Inferior parietal cortex (tissue), 1 donor: Measurements from ENCODE around the gene G2E3.

ENCODE experiments used
- DNase-seq: peaks from one replicate; pipeline ENCODE4 v3.0.0-alpha.2; 2016; ENCODE audit errors: extremely low spot score

G2E3 gene

DNA sequence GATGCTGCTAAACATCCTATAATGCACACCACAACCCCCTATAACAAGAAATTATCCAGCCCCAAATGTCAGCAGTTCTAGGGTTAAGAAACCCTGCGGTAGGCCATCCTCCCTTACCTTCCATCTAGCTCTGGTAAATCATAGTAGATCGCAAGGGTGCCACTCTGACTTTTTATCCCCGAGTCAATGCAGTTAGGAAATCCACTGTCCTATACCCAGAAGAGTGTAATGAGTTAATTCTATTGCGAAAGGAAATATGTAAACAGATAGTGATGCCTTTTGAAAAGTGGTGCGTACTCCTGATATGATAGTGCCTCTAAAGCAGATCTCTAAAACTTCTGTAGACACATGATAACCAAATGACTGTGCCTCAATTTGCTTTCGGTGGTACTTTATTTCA lies 93.0 kb downstream of the G2E3 start:
- no peak for DNase-seq

DNA sequence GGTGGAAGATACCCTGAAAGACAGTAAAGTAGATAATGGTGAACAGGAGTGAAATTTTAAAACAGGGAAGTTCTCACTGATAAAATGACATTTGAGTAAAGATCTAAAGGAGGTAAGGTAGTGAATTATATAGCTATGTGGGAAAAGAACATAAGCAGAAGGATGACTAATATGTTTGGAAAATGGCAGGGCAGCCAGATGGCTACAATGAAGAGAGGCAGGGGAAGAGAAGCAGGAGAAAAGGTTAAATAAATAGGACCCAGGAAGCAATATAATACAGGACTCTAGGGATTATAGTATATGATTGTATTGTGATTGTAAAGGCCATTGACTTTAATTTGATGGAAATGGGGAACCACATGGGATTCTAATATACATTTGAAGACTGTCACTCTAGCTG lies 96.2 kb downstream of the G2E3 start:
- DNase-seq = no peak

DNA sequence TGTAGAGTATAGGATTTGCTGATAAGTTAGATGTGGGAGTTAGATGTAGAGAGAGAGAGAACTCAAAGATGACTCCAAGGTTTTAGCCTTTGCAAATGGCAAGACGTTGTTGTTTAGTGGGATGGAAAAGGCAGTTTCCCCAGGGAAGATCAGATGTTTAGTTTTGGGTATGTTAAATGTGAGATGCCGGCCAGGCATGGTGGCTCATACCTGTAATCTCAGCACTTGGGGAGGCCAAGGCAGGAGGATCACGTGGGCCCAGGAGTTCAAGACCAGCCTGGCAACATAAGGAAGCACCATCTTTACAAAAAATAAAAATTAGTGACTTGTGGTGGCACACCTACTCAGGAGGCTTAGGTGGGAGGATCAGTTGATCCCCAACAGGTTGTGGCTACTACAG lies 96.7 kb downstream of the G2E3 start:
- no peak for DNase-seq

DNA sequence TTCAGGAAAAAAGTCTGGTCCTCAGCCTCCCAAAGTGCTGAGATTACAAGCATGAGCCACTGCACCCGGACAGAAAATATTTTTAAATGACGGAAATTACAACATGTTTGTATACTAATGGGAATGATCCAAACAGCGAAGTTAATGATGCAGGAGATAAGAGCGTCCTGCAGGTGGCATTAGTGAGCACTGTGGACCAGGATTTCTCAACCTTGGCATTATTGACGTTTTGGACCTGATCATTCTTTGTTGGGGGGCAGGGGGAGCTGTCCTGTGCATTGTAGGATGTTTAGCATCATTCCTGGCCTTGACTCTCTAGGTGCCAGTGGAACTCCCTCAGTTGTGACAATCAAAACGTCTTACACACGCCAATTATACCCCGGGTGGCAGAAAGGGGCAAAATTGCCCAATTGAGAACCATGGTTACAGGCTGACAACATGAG lies 97.3 kb downstream of the G2E3 start:
- peak; percentile 28 for DNase-seq

DNA sequence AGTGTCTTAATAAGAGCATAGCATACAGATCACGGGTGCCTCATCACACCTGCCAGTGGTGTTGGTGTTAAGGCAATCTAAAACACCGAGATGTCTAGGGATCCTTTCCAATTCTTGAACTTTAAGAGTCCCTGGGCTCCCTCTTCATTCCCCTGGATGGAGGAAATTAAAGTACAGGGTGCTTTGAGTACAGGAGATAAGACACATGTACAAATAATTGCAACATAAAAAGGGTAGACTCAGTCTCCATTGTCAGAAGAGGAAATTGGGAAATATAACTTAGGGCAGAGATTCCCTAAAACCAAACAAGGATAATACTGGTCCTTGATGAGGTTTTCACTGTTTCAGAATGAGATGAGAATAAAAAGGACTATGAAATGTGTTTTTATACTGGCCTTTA lies 98.1 kb downstream of the G2E3 start:
- no peak for DNase-seq

DNA sequence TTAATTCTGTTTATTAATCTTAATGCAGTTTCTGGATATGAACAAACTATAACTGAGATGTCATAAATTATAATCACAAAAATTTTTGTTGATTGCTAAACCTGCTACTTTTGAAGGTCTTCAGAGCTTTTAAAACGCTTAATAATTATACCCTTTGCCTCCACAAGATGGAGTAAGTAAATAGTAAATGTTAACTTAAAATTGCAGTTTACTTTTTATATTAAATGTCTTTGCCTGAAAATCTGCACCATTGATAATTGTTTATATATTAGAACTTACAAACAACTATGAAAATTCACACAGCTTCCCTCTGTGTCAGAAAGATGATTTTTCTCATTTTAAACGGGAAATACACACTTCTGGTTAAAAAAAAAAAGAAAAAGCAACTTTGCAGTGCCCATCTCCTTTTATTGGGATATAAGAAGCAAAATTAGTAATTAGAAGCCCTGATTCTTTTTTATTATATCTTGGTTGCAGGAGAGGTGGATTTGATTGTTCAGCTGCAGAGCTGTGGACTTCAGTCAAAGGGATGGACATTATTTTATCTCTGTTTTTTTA lies 98.7 kb downstream of the G2E3 start:
- no peak for DNase-seq

DNA sequence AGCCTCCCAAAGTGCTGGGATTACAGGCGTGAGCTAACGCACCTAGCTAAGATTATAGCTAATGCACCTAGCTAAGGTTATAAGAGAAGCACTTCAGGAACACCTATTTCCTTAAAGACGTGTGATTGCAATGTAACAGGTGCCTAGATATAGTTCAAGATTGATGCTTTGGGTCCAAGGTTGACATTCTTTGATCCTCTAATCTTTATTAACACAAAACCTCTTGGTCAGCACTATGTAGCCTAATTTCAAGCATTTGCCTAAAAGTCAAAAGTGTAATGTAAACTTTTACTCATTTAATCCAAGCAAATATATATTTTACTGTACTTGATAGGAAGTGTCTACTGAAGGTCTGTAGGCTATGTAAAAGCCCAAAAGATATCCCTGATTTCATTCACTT lies 99.7 kb downstream of the G2E3 start:
- no peak for DNase-seq

DNA sequence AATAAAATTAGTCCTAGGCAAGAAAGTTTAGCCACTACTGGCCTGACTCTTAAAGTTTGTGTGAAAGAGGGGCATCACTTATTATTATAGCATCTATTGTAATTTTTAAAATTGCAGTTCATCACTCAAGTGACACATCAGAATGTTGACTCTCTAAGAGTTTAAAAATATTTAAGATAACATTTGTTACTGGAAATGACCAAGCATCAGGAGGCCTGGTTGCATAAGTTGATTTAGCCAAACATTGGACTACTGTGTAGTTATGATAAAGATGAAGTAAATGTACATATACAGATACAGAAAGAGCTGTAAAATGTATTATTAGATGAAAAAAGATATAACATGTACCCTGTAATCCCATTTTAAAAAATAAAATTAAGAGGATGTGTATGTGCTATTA lies 110.6 kb downstream of the G2E3 start:
- no peak for DNase-seq
